Loucy (cell line): ENCODE data around the gene SPEM1.

Experiments used
- EZH2phosphoT487 ChIP-seq: fragments of 200-600 bp; IDR thresholded peaks from 2 replicates; pipeline ENCODE4 v1.6.1; 2018; ENCODE audit warnings: antibody characterized with exemption, mild to moderate bottlenecking, moderate library complexity, borderline replicate concordance
- TF ChIP-seq, protein P1 (sequence below): fragments of 200-600 bp; sonication (generic); conservative IDR thresholded peaks from 2 replicates; pipeline ENCODE4 v1.5.1; 2014; ENCODE audit warnings: mild to moderate bottlenecking, antibody characterized with exemption, low read length

- TF ChIP-seq, protein P1, sequence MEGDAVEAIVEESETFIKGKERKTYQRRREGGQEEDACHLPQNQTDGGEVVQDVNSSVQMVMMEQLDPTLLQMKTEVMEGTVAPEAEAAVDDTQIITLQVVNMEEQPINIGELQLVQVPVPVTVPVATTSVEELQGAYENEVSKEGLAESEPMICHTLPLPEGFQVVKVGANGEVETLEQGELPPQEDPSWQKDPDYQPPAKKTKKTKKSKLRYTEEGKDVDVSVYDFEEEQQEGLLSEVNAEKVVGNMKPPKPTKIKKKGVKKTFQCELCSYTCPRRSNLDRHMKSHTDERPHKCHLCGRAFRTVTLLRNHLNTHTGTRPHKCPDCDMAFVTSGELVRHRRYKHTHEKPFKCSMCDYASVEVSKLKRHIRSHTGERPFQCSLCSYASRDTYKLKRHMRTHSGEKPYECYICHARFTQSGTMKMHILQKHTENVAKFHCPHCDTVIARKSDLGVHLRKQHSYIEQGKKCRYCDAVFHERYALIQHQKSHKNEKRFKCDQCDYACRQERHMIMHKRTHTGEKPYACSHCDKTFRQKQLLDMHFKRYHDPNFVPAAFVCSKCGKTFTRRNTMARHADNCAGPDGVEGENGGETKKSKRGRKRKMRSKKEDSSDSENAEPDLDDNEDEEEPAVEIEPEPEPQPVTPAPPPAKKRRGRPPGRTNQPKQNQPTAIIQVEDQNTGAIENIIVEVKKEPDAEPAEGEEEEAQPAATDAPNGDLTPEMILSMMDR: no peak
- TF ChIP-seq EZH2phosphoT487: no peak
Measured at GRCh38 chr17:7389924-7390910, 29.9 kb upstream of the SPEM1 start.
